Measurements from ENCODE around the gene ARMC7.

Gene ARMC7

GRCh38 chr17:75073618-75074047 lies 36.1 kb upstream of the ARMC7 start:
- peaks cover 14% of the 10 kb centered on the region for H3K4me1 Mint-ChIP-seq
- H3K27ac Mint-ChIP-seq: no peak overlapping the region
- no peaks in the 10 kb centered on the region for H3K36me3 Mint-ChIP-seq
- H3K9me3 Mint-ChIP-seq: no peaks in the 10 kb centered on the region
- ATAC-seq: no peak
- no peaks in the 10 kb centered on the region for H3K27me3 Mint-ChIP-seq
- H3K4me3 Mint-ChIP-seq: no peak overlapping the region

GRCh38 chr17:75074532-75074931 lies 35.2 kb upstream of the ARMC7 start:
- Mint-ChIP-seq H3K9me3 (no peaks in the 10 kb centered on the region), H3K36me3 (no peaks in the 10 kb centered on the region), H3K27ac (no peak overlapping the region), H3K27me3 (no peaks in the 10 kb centered on the region), H3K4me1 (peaks cover 23% of the 10 kb centered on the region), H3K4me3 (no peak overlapping the region)
- no peak for ATAC-seq

- H3K4me3 Mint-ChIP-seq: no peak overlapping the region
- H3K27ac Mint-ChIP-seq: no peak overlapping the region
- peaks cover 28% of the 10 kb centered on the region for H3K4me1 Mint-ChIP-seq
- H3K36me3 Mint-ChIP-seq: no peaks in the 10 kb centered on the region
- no peaks in the 10 kb centered on the region for H3K9me3 Mint-ChIP-seq
- H3K27me3 Mint-ChIP-seq: no peaks in the 10 kb centered on the region
- no peak for ATAC-seq
These were observed 34.0 kb upstream of the ARMC7 start for GRCh38 chr17:75075597-75076336.

DNA sequence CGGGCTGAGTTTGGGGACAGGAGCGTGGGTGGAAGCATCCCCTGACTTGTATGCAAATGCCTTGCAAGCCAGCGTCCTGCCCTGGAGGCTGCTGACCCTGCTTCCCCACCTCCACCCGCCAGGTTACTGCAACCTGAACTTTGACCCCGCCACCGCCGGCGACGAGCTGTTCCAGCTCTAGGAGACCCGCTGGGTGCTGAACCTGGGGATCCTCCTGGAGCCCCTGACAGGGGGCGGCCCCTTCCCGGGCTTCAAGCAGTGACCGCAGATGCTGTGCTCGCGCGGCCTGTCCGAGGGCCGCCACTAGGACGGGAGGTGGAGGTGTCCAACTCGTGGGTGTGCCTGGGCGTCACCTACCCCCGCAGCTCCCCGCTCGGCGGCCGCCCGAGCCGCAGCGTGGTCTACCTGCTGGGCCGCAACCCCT lies 32.7 kb upstream of the ARMC7 start:
- no peak for ATAC-seq
- Mint-ChIP-seq H3K4me3 (peak overlapping the region; percentile 83), H3K4me1 (peaks cover 31% of the 10 kb centered on the region), H3K27me3 (no peaks in the 10 kb centered on the region), H3K27ac (peak overlapping the region; percentile 81), H3K36me3 (no peaks in the 10 kb centered on the region), H3K9me3 (no peaks in the 10 kb centered on the region)

DNA sequence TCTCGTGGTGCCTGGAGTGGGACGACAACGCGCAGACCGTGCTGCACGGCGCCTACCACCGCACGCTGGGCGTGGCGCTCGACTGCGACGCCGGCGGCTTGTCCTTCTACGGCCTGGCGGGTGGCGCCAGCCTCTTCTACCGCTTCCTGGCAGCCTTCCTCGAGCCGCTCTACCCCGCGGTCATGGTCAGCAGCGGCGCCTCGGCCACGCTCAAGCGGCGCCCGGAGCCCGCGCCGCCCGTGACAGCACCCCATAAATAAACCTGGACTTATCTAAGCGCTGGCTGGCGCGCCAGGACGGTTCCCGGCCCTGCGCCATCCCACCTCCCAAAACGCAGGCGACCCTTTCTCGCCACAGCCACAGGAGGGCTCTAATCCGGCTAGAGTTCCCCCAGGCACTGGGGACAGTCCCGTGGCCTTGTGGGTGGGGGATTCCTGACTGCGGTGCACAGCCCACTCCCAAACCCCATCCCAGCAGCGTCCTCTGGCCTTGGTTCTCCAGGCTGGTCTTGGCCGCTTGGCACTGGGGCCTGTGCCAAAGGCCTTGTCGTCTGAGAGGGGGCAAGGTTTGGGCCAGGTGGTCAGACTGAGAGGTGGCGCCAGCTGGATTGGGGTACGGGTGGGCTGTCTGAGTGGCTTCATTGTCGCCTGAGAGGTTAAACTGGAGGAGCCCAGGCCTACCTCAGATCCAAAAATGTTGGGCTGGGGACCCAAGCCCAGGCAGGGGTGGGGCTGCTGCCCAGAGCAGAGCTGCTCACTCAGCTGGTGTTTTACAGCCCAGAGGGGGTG lies 32.1 kb upstream of the ARMC7 start:
- H3K36me3 Mint-ChIP-seq: no peaks in the 10 kb centered on the region
- no peaks in the 10 kb centered on the region for H3K9me3 Mint-ChIP-seq
- H3K27ac Mint-ChIP-seq: peak overlapping the region; percentile 81
- H3K27me3 Mint-ChIP-seq: no peaks in the 10 kb centered on the region
- H3K4me3 Mint-ChIP-seq: peak overlapping the region; percentile 83
- H3K4me1 Mint-ChIP-seq: peaks cover 33% of the 10 kb centered on the region
- ATAC-seq: peak; percentile 86

GRCh38 chr17:75078284-75079022 lies 31.3 kb upstream of the ARMC7 start:
- Mint-ChIP-seq H3K9me3 (no peaks in the 10 kb centered on the region), H3K4me1 (peaks cover 33% of the 10 kb centered on the region), H3K27me3 (no peaks in the 10 kb centered on the region), H3K36me3 (no peaks in the 10 kb centered on the region), H3K27ac (peak overlapping the region; percentile 81), H3K4me3 (peak overlapping the region; percentile 83)
- peak; percentile 68 for ATAC-seq

DNA sequence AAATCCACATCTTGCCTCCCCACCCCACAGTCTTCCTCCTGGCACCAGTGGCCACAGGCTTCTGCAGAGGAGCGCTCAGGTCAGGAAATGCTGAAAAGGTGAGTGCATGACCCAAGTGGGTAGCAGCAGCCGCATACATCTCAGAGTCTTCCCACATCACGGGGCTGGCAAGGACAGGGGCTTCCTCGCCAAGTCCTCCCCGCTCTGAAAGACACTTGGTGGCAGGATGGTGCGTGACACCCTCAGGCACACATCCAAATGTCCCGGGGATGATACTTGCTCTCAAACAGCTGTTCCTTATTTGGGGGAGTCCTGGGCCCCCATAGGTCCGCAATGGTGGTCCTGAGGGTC lies 30.8 kb upstream of the ARMC7 start:
- Mint-ChIP-seq H3K4me3 (no peak overlapping the region), H3K4me1 (peaks cover 33% of the 10 kb centered on the region), H3K27me3 (no peaks in the 10 kb centered on the region), H3K27ac (peak overlapping the region; percentile 81), H3K9me3 (no peaks in the 10 kb centered on the region), H3K36me3 (no peaks in the 10 kb centered on the region)
- ATAC-seq: no peak

GRCh38 chr17:75081611-75082540 lies 27.9 kb upstream of the ARMC7 start:
- Mint-ChIP-seq H3K9me3 (no peaks in the 10 kb centered on the region), H3K4me1 (peaks cover 40% of the 10 kb centered on the region), H3K27ac (no peak overlapping the region), H3K27me3 (no peaks in the 10 kb centered on the region), H3K4me3 (no peak overlapping the region), H3K36me3 (no peaks in the 10 kb centered on the region)
- ATAC-seq: no peak

- H3K4me3 Mint-ChIP-seq: no peak overlapping the region
- H3K36me3 Mint-ChIP-seq: no peaks in the 10 kb centered on the region
- no peak for ATAC-seq
- H3K4me1 Mint-ChIP-seq: peaks cover 40% of the 10 kb centered on the region
- no peaks in the 10 kb centered on the region for H3K27me3 Mint-ChIP-seq
- no peak overlapping the region for H3K27ac Mint-ChIP-seq
- no peaks in the 10 kb centered on the region for H3K9me3 Mint-ChIP-seq
These were observed 27.1 kb upstream of the ARMC7 start for GRCh38 chr17:75082683-75083082.

DNA sequence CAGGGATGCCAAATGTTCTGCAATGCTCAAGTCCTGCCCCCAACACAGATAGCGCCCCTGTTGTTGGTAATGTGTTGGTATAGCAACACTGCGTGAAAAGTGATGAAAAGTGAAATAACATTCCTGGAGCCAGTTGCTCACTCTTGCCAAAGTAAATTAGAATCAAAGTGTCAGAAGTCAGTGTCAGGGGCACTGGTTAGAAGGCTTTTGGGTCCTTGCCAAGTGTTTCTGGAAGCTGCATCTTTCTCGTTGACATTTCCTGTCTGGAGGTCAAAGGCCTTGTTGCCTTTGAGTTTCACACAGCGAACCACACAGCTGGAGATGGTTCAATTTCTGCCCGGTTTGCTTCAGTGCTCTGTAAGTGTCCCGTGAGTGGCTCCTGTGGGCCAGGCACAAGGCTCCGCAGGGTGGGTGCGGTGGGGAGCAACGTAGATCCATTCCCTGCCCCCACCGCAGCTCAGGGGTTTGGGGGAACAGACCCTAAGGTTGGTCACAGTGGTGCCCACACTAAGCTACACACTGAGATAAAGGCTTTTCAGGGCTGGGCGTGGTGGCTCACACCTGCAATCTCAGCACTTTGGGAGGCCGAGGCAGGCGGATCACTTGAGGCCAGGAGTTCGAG lies 25.6 kb upstream of the ARMC7 start:
- Mint-ChIP-seq H3K36me3 (no peaks in the 10 kb centered on the region), H3K9me3 (no peaks in the 10 kb centered on the region), H3K27ac (no peak overlapping the region), H3K27me3 (no peaks in the 10 kb centered on the region), H3K4me1 (peaks cover 38% of the 10 kb centered on the region), H3K4me3 (no peak overlapping the region)
- ATAC-seq: no peak

DNA sequence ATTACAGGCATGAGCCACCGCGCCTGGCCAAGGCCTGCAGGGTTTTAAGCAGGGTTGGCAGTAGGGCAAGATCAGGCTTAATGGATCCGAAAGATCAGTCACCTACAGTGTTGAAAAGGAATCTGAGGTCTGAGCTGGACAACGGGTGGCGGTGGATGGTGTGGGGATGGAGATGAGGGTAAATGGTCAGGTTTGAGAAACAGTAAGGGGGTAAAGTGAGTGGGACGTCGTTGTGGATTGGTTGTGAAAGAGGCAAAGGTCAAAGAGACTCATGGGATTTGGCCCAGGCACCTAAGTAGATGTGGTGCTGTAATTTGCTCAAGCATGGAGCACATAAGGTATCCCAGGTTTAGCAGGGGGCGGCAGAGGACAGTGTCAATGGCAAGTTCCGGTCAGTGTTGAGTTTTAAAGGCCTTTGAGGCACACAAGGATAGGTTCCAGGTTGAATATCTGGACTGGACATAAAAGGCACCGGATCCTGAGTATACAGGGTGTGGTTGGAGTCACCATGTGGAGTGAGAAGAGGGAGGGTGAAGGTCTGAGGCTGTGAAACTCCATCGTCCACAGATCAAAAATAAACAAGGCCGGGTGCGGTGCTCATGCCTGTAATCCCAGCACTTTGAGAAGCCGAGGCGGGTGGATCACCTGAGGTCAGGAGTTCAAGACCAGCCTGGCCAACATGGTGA lies 23.1 kb upstream of the ARMC7 start:
- H3K9me3 Mint-ChIP-seq: no peaks in the 10 kb centered on the region
- H3K4me1 Mint-ChIP-seq: peaks cover 39% of the 10 kb centered on the region
- no peaks in the 10 kb centered on the region for H3K27me3 Mint-ChIP-seq
- peak overlapping the region; percentile 73 for H3K27ac Mint-ChIP-seq
- ATAC-seq: no peak
- H3K36me3 Mint-ChIP-seq: no peaks in the 10 kb centered on the region
- H3K4me3 Mint-ChIP-seq: peak overlapping the region; percentile 36

- Mint-ChIP-seq H3K27me3 (no peaks in the 10 kb centered on the region), H3K4me1 (peaks cover 40% of the 10 kb centered on the region), H3K4me3 (peak overlapping the region; percentile 70), H3K9me3 (no peaks in the 10 kb centered on the region), H3K36me3 (no peaks in the 10 kb centered on the region), H3K27ac (peak overlapping the region; percentile 73)
- no peak for ATAC-seq
These were observed 22.6 kb upstream of the ARMC7 start for GRCh38 chr17:75087182-75087557.

GRCh38 chr17:75087558-75088453 lies 22.0 kb upstream of the ARMC7 start, which contains the start of gene SLC16A5:
Gene SLC16A5 (plus strand): TSS chr17:75087954. CDS start chr17:75093637, 5,683 bp downstream.
- Mint-ChIP-seq H3K27ac (peak within 1 kb of the TSS; percentile 73), H3K4me3 (peak within 1 kb of the TSS; percentile 81), H3K9me3 (no peaks in the 10 kb centered on the region), H3K27me3 (no peaks in the 10 kb centered on the region), H3K4me1 (peaks cover 41% of the 10 kb centered on the region), H3K36me3 (no peaks in the 10 kb centered on the region)
- ATAC-seq: peak; percentile 79

Measured in stimulated activated memory B cell treated with anti-CD40 and anti-IgM and Interleukin-4, amounts not matched to agents 10 μg/mL and 1 μg/mL and 100 μg/mL, for 72 hours (primary cell).